GM12891 (cell line): ENCODE measurements around the gene DPEP2NB.
"Not testable (repeated sequence)": the region's sequence is repeated elsewhere in the genome, so short reads cannot be mapped to it uniquely, and the experiment has no call there.

Experiments
- DNase-seq: peaks from one replicate; pipeline ENCODE4 v3.0.0; 2011; ENCODE audit warnings: low spot score; ENCODE audit not compliant: insufficient read length
- FAIRE-seq: peaks from 2 replicates; lab custom pipeline; 2011; peaks lifted over from hg19 to GRCh38; lab: Jason Lieb, UNC
- PAX5 ChIP-seq: IDR thresholded peaks from 2 replicates; pipeline ENCODE4 v1.6.1; 2011; ENCODE audit warnings: low read length, moderate library complexity, mild to moderate bottlenecking; ENCODE audit not compliant: insufficient read depth, severe bottlenecking
- POLR2A ChIP-seq: IDR thresholded peaks from 2 replicates; pipeline ENCODE4 v1.6.1; 2011; ENCODE audit warnings: low read depth, low read length, control low read depth
- POLR2AphosphoS5 ChIP-seq: IDR thresholded peaks from 2 replicates; pipeline ENCODE4 v1.6.1; 2011; ENCODE audit warnings: low read depth, low read length, control low read depth
- POU2F2 ChIP-seq: IDR thresholded peaks from 2 replicates; pipeline ENCODE4 v1.6.1; 2011; ENCODE audit warnings: low read depth, mild to moderate bottlenecking, control low read depth, low read length, moderate library complexity
- SPI1 ChIP-seq: IDR thresholded peaks from 2 replicates; pipeline ENCODE4 v1.6.1; 2011; ENCODE audit warnings: low read depth, low read length, control low read depth
- TAF1 ChIP-seq: IDR thresholded peaks from 2 replicates; pipeline ENCODE4 v1.6.1; 2011; ENCODE audit warnings: low read depth, low read length, control low read depth

The DPEP2NB gene

GRCh38 chr16:68040506-68041288, 25.0 kb upstream of the DPEP2NB start:
- TF ChIP-seq PAX5, result no peak
- no peak for TF ChIP-seq POLR2A
- no peak for TF ChIP-seq SPI1
- peak; percentile 48; the same call in 1 of the 2 replicates for TF ChIP-seq POU2F2
- TF ChIP-seq TAF1, result no peak
- DNase-seq (peak; percentile 62), FAIRE-seq (peak; percentile 97)

- peak; percentile 40 for FAIRE-seq
- no peak for DNase-seq
- TF ChIP-seq SPI1 (no peak), POLR2AphosphoS5 (no peak), POLR2A (no peak), POU2F2 (no peak), TAF1 (no peak), PAX5 (no peak)
Observed at GRCh38 chr16:68037841-68038597, 22.3 kb upstream of the DPEP2NB start.

GRCh38 chr16:68035227-68035626, 19.5 kb upstream of the DPEP2NB start:
- FAIRE-seq (no peak), DNase-seq (no peak)
- TF ChIP-seq POLR2A (no peak), POU2F2 (no peak), POLR2AphosphoS5 (no peak), TAF1 (no peak), PAX5 (no peak), SPI1 (no peak)

GRCh38 chr16:68033101-68033500, 17.4 kb upstream of the DPEP2NB start:
- TF ChIP-seq POLR2A (no peak), SPI1 (no peak), POLR2AphosphoS5 (no peak), TAF1 (no peak), PAX5 (no peak), POU2F2 (no peak)
- DNase-seq (no peak), FAIRE-seq (no peak)

GRCh38 chr16:68031951-68032350, 16.2 kb upstream of the DPEP2NB start:
- TF ChIP-seq POU2F2 (no peak), PAX5 (no peak), POLR2A (no peak), POLR2AphosphoS5 (no peak), TAF1 (no peak)
- no peak for FAIRE-seq
- DNase-seq, result no peak

- not testable (repeated sequence) for DNase-seq, FAIRE-seq
Observed at GRCh38 chr16:68030108-68030507, 14.4 kb upstream of the DPEP2NB start.

- TF ChIP-seq PAX5 (no peak), POU2F2 (no peak), TAF1 (no peak), SPI1 (no peak)
- DNase-seq (no peak), FAIRE-seq (no peak)
Observed at GRCh38 chr16:68028996-68029395, 13.3 kb upstream of the DPEP2NB start.

- FAIRE-seq, result peak; percentile 93
- peak; percentile 85 for DNase-seq
- TF ChIP-seq PAX5 (no peak), SPI1 (no peak), POLR2A (peak; percentile 84), POU2F2 (0 out of 2 replicates have a peak, but pooled peaks have one; percentile 24), TAF1 (peak; percentile 93), POLR2AphosphoS5 (peak; percentile 86)
Observed at GRCh38 chr16:68022728-68023537, 7.2 kb upstream of the DPEP2NB start, which contains the start of the genes DDX28 and DUS2. TSS of gene DDX28 (minus strand) at chr16:68023232. CDS start at chr16:68023202, 30 bp downstream. TSS of gene DUS2 (plus strand) at chr16:68023284. CDS start at chr16:68038024, 14,740 bp downstream.

- FAIRE-seq, result no peak
- no peak for DNase-seq
- TF ChIP-seq SPI1 (no peak), PAX5 (no peak), POU2F2 (no peak), POLR2AphosphoS5 (no peak), TAF1 (no peak), POLR2A (no peak)
Observed at GRCh38 chr16:68022278-68022727, 6.6 kb upstream of the DPEP2NB start.
